Raji (cell line): ENCODE data around the gene XRCC5.

Source experiments
- POLR2A ChIP-seq: IDR thresholded peaks from 2 replicates; pipeline ENCODE4 v1.6.1; 2011; ENCODE audit warnings: low read depth, low read length, control low read depth; ENCODE audit not compliant: insufficient read depth

Gene XRCC5

DNA sequence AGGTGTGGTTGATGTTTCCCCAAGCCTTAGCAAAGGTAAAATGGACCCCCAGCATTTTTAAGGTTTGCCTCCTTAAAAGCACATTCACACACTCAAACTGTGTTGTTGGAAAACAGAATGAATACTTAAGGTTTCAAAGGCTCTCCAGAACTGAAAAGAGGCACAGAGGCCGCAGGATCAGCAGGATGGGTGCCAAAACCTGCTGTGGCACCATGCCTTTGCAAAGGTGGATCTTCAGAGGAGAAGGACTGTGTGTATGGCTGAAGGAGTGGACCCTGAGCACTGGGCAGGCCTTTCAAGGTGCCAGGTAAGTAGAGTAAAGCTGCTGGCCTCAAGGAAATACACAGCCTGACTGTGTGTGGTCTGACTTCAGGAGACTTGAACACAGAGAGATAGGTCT lies 127.3 kb downstream of the XRCC5 start:
- TF ChIP-seq POLR2A = no peak

- TF ChIP-seq POLR2A = no peak
Measured at GRCh38 chr2:216242365-216242764, 133.2 kb downstream of the XRCC5 start.

- TF ChIP-seq POLR2A = no peak
Measured at GRCh38 chr2:216243026-216243425, 133.9 kb downstream of the XRCC5 start.

- no peak for TF ChIP-seq POLR2A
Measured at GRCh38 chr2:216245391-216245975, 136.3 kb downstream of the XRCC5 start.

- no peak for TF ChIP-seq POLR2A
Measured at GRCh38 chr2:216246766-216247165, 137.6 kb downstream of the XRCC5 start.
